Measurements from ENCODE around the gene MRTO4. TPM values are rescaled to one million over a fixed set of nuclear protein-coding genes. Genes with fewer than 3 reads are reported as not detected.
"Not testable (repeated sequence)": the region's sequence is repeated elsewhere in the genome, so short reads cannot be mapped to it uniquely, and the experiment has no call there.

Gene MRTO4
- polyA plus RNA-seq, 3 donors: 4.9 to 8.7 (median 8.4) TPM

GRCh38 chr1:19213580-19213979 is 38.0 kb upstream of the MRTO4 start:
- Histone ChIP-seq H3K9ac (ENCODE audit: insufficient read depth, low read length, poor library complexity, severe bottlenecking) (no peak overlapping the region), H3K4me2 (replicated peaks; ENCODE audit: extremely low read depth, low read length, poor library complexity, severe bottlenecking) (no peak overlapping the region), H3K27ac (ENCODE audit: low read depth in 1 of 2, low read length in 2 of 2) (peak overlapping the region in 1 of 2 donors; percentile 23), H3K36me3 (replicated peaks in 1 of 2; ENCODE audit: control insufficient read depth in 1 of 2, insufficient read depth in 2 of 2, low read length in 2 of 2) (peaks cover 19 to 53% of the 10 kb centered on the region in 2 donors), H3K79me2 (ENCODE audit: insufficient read depth, low read length) (peaks cover 99% of the 10 kb centered on the region), H3K4me3 (replicated peaks in 1 of 3; ENCODE audit: low read depth in 2 of 3, low read length in 3 of 3) (no peak overlapping the region), H4K20me1 (ENCODE audit: insufficient read depth, low read length) (peaks cover 22% of the 10 kb centered on the region), H3K27me3 (ENCODE audit: control insufficient read depth in 2 of 2, insufficient read depth in 2 of 2, low read length in 2 of 2) (no peaks in the 10 kb centered on the region), H3K9me3 (replicated peaks in 1 of 2; ENCODE audit: control insufficient read depth in 1 of 2, insufficient read depth in 1 of 2, low read length in 2 of 2) (no peaks in the 10 kb centered on the region), H3K4me1 (ENCODE audit: control insufficient read depth in 1 of 2, insufficient read depth in 2 of 2, low read length in 2 of 2) (peaks cover 21 to 30% of the 10 kb centered on the region in 2 donors), H2AFZ (ENCODE audit: insufficient read depth, low read depth, low read length, poor library complexity, severe bottlenecking) (no peak overlapping the region)
- Mint-ChIP-seq H3K4me3 (no peak overlapping the region), H3K36me3 (peaks cover 33 to 46% of the 10 kb centered on the region in 2 donors), H3K27ac (no peak overlapping the region), H3K4me1 (peaks cover 29% of the 10 kb centered on the region), H3K9me3 (no peaks in the 10 kb centered on the region), H3K27me3 (ENCODE audit: low read depth in 3 of 3) (no peaks in the 10 kb centered on the region)
- WGBS (ENCODE audit: insufficient coverage): no CpG with 5 or more reads among the region's 1 CpG
- DNase-seq: no peak
- intact Hi-C loops (cut with micrococcal nuclease): no loop called here
- no peak for TF ChIP-seq CTCF (IDR thresholded peaks at IDR 0.05)

GRCh38 chr1:19216585-19216984 is 35.0 kb upstream of the MRTO4 start:
- H3K9ac ChIP-seq (ENCODE audit: insufficient read depth, low read length, poor library complexity, severe bottlenecking); H3K27ac ChIP-seq (ENCODE audit: low read depth in 1 of 2, low read length in 2 of 2); H3K4me2 ChIP-seq (replicated peaks; ENCODE audit: extremely low read depth, low read length, poor library complexity, severe bottlenecking); H2AFZ ChIP-seq (ENCODE audit: insufficient read depth, low read depth, low read length, poor library complexity, severe bottlenecking); H3K4me3 Mint-ChIP-seq; H3K27me3 ChIP-seq (ENCODE audit: control insufficient read depth in 2 of 2, insufficient read depth in 2 of 2, low read length in 2 of 2); H3K4me3 ChIP-seq (replicated peaks in 1 of 3; ENCODE audit: low read depth in 2 of 3, low read length in 3 of 3); H3K9me3 Mint-ChIP-seq; H3K27me3 Mint-ChIP-seq (ENCODE audit: low read depth in 3 of 3); H3K4me1 ChIP-seq (ENCODE audit: control insufficient read depth in 1 of 2, insufficient read depth in 2 of 2, low read length in 2 of 2); intact Hi-C loops (cut with micrococcal nuclease); H3K9me3 ChIP-seq (replicated peaks in 1 of 2; ENCODE audit: control insufficient read depth in 1 of 2, insufficient read depth in 1 of 2, low read length in 2 of 2); DNase-seq: not testable (repeated sequence)
- WGBS (ENCODE audit: insufficient coverage): 100% methylated on average over 2 of the region's 4 CpGs
- Histone ChIP-seq H3K36me3 (replicated peaks in 1 of 2; ENCODE audit: control insufficient read depth in 1 of 2, insufficient read depth in 2 of 2, low read length in 2 of 2) (peaks cover 48 to 83% of the 10 kb centered on the region in 2 donors), H3K79me2 (ENCODE audit: insufficient read depth, low read length) (peaks cover 78% of the 10 kb centered on the region), H4K20me1 (ENCODE audit: insufficient read depth, low read length) (peaks cover 32% of the 10 kb centered on the region)
- H3K27ac Mint-ChIP-seq: peak overlapping the region in 1 of 7 donors; percentile 12
- H3K4me1 Mint-ChIP-seq: peaks cover 13% of the 10 kb centered on the region
- H3K36me3 Mint-ChIP-seq: peaks cover 58 to 76% of the 10 kb centered on the region in 2 donors

Data from CD14-positive monocyte (primary cell).